ENCODE measurements around the gene RELA. TPM values are rescaled to one million over a fixed set of nuclear protein-coding genes. Genes with fewer than 3 reads are reported as not detected.

The RELA gene
- total RNA-seq, 2 experiments from 2014 or later = 379 to 382 TPM

DNA sequence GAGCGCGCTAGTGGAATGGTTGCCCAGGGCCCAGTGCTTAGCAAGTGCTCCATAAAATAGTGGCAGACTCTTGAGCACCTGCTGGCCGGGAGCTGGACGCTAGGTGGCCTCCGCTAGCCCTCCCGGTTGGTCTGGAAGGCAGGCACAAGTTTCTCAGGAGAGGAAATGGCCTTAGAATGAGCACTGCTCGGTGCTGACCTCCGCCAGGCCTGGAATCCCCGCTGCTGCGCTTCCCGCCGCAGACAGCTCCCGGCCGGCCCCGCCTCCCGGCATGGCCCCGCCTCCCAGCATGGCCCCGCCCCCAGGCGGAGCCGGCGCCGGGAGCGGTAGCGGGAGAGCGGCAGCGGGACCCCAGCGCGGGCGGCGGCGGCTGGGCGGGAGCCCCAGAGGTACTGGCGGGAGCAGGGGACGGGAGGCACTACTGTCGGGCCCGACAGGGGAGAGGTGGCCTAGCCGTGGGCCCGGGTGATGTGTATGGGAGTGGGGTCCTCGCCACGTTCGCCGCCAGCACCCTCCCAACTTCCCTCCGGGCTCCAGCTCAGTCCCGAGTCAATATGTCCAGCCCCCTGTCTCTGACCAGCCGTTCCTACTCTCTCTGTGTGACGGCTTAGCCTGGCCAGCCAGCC lies 24.8 kb downstream of the RELA start, which contains the start of gene SIPA1:
Gene SIPA1 (plus strand): TSS at position 308 of the 626 bp plus-strand sequence. CDS start 2,821 bp downstream, outside the sequence.
- ChIA-PET CTCF (interaction anchor here (0.8 to 2.4 kb wide), 5 partner anchors 12 to 222 kb away, joined by 3 to 10 read pairs (median 6); partner anchors contain the start of genes KAT5 and MUS81), POLR2A (interaction anchor here (0.6 to 6.1 kb wide), 19 partner anchors 8 to 675 kb away, joined by 3 to 244 read pairs (median 4); partner anchors contain the start of genes BANF1, EIF1AD, KAT5 and MAP3K11)
- intact Hi-C loops (cut with DNase I, micrococcal nuclease) = loop anchor here in 1 of 2 experiments (1.0 to 2.0 kb wide), 3 partner anchors 14 to 25 kb away; no protein-coding TSS in a partner anchor
- Histone ChIP-seq H3K27me3 (ENCODE audit: control insufficient read depth in 1 of 2, insufficient read depth in 2 of 2, low read length in 2 of 2) (no peaks in the 10 kb centered on the region), H3K4me3 (ENCODE audit: low read length) (peak within 1 kb of the TSS; percentile 100), H3K36me3 (ENCODE audit: insufficient read depth, low read length) (peaks cover 66% of the 10 kb centered on the region), H3K27ac (ENCODE audit: low read depth in 1 of 2, low read length in 2 of 2) (peak within 1 kb of the TSS; percentile 92 to 95), H3K9me3 (ENCODE audit: control insufficient read depth in 1 of 2, insufficient read depth in 1 of 2, low read length in 2 of 2) (no peaks in the 10 kb centered on the region), H3K4me1 (ENCODE audit: insufficient read depth, low read length) (peaks cover 74% of the 10 kb centered on the region)
- peak within 1 kb of the TSS; percentile 100 for H3K27ac Mint-ChIP-seq
- peak within 1 kb of the TSS; percentile 97 for H3K4me3 Mint-ChIP-seq
- peak; percentile 43 for ATAC-seq (ENCODE audit: poor library complexity)
- no peak for TF ChIP-seq CTCF (IDR thresholded peaks at IDR 0.05)
- H3K36me3 Mint-ChIP-seq (ENCODE audit: low read depth) = peaks cover 58% of the 10 kb centered on the region
- peaks cover 60% of the 10 kb centered on the region for H3K4me1 Mint-ChIP-seq (ENCODE audit: low read depth)
- H3K9me3 Mint-ChIP-seq = no peaks in the 10 kb centered on the region
- DNase-seq = peak; percentile 50 to 90 (median 68)
- no peaks in the 10 kb centered on the region for H3K27me3 Mint-ChIP-seq

DNA sequence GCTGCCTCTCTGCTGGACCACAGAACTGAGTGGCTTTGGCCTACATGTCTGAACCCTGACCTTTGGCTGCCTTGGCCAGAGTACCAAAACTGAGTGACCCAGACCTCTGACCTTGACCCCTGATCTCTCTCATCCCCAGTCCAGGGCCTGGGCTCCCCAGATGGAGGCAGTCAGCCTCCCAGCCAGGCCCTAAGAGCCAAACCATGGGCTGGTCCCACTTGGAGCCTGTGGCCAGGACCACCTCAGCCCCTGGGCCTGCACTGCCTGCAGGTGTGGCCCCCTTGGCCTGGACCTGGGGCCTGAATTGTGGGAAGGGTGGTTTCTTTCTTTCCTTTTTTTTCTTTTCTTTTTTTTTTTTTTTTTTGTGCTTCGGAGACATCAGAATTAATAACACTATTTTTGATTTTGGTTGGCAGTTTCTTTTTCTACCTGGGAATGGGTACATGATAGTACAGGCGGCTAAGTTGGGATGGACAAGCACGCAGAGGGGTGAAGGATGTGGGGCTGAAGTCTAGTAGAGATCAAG lies 25.6 kb downstream of the RELA start:
- Histone ChIP-seq H3K36me3 (ENCODE audit: insufficient read depth, low read length) (peaks cover 63% of the 10 kb centered on the region), H3K27me3 (ENCODE audit: control insufficient read depth in 1 of 2, insufficient read depth in 2 of 2, low read length in 2 of 2) (no peaks in the 10 kb centered on the region), H3K27ac (ENCODE audit: low read depth in 1 of 2, low read length in 2 of 2) (peak overlapping the region; percentile 68 to 95), H3K4me1 (ENCODE audit: insufficient read depth, low read length) (peaks cover 68% of the 10 kb centered on the region), H3K9me3 (ENCODE audit: control insufficient read depth in 1 of 2, insufficient read depth in 1 of 2, low read length in 2 of 2) (no peaks in the 10 kb centered on the region), H3K4me3 (ENCODE audit: low read length) (no peak overlapping the region)
- peak overlapping the region; percentile 100 for H3K27ac Mint-ChIP-seq
- H3K36me3 Mint-ChIP-seq (ENCODE audit: low read depth) = peaks cover 58% of the 10 kb centered on the region
- intact Hi-C loops (cut with DNase I, micrococcal nuclease) = no loop called here
- peak overlapping the region; percentile 97 for H3K4me3 Mint-ChIP-seq
- no peaks in the 10 kb centered on the region for H3K9me3 Mint-ChIP-seq
- H3K4me1 Mint-ChIP-seq (ENCODE audit: low read depth) = peaks cover 60% of the 10 kb centered on the region
- ChIA-PET POLR2A (interaction anchor here (0.6 to 6.1 kb wide), 12 partner anchors 11 to 365 kb away, joined by 3 to 244 read pairs (median 4); partner anchors contain the start of genes BANF1, EIF1AD, KAT5 and MAP3K11), CTCF (interaction anchor here (0.8 to 2.2 kb wide), 4 partner anchors 11 to 223 kb away, joined by 3 to 10 read pairs (median 5); partner anchors contain the start of genes KAT5 and MUS81)
- TF ChIP-seq CTCF (IDR thresholded peaks at IDR 0.05) = no peak
- ATAC-seq (ENCODE audit: poor library complexity) = no peak
- H3K27me3 Mint-ChIP-seq = no peaks in the 10 kb centered on the region
- no peak for DNase-seq

DNA sequence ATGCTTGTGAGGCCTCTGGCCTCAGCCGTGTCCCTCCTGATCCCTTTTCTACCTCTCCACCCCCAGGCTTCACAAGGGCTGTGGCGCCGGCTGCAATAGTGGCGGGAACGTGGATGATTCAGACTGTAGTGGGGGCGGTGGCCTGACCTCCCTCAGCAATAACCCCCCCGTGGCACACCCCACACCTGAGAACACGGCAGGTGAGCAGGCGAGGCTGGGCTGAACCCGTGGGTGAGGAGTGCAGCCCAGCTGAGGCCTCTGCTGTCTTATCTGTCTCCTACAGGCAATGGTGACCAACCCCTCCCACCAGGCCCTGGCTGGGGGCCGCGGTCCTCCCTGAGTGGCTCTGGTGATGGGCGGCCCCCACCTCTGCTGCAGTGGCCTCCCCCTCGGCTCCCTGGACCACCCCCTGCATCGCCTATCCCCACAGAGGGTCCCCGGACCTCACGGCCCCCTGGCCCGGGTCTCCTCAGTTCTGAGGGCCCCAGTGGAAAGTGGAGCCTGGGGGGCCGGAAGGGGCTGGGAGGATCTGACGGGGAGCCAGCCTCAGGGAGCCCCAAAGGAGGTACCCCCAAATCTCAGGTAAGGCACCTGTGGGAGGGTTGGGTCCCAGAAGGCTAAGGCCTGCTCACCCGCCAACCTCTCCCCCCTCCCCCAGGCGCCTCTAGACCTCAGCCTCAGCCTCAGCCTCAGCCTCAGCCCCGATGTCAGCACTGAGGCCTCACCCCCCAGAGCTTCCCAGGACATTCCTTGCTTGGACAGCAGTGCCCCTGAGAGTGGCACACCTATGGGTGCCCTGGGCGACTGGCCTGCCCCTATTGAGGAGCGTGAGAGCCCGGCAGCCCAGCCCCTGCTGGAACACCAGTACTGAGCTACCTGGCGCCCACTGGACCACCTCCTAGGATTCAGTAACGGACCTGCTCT lies 26.3 kb downstream of the RELA start:
- no peak for DNase-seq
- TF ChIP-seq CTCF (IDR thresholded peaks at IDR 0.05) = no peak
- H3K27me3 Mint-ChIP-seq = no peaks in the 10 kb centered on the region
- H3K27ac Mint-ChIP-seq = peak overlapping the region; percentile 100
- H3K4me1 ChIP-seq (ENCODE audit: insufficient read depth, low read length) = peaks cover 61% of the 10 kb centered on the region
- H3K36me3 Mint-ChIP-seq (ENCODE audit: low read depth) = peaks cover 56% of the 10 kb centered on the region
- H3K4me1 Mint-ChIP-seq (ENCODE audit: low read depth) = peaks cover 53% of the 10 kb centered on the region
- peaks cover 63% of the 10 kb centered on the region for H3K36me3 ChIP-seq (ENCODE audit: insufficient read depth, low read length)
- H3K4me3 Mint-ChIP-seq = peak overlapping the region; percentile 84
- no peak overlapping the region for H3K4me3 ChIP-seq (ENCODE audit: low read length)
- no peaks in the 10 kb centered on the region for H3K27me3 ChIP-seq (ENCODE audit: control insufficient read depth in 1 of 2, insufficient read depth in 2 of 2, low read length in 2 of 2)
- no peaks in the 10 kb centered on the region for H3K9me3 ChIP-seq (ENCODE audit: control insufficient read depth in 1 of 2, insufficient read depth in 1 of 2, low read length in 2 of 2)
- H3K27ac ChIP-seq (ENCODE audit: low read depth in 1 of 2, low read length in 2 of 2) = peak overlapping the region in 1 of 2 donors; percentile 95
- ChIA-PET CTCF (interaction anchor here (2.2 kb wide), 1 partner anchor 10 kb away, joined by 10 read pairs; no protein-coding TSS in a partner anchor), POLR2A (interaction anchor here (0.6 to 1.7 kb wide), 3 partner anchors 16 to 64 kb away, joined by 3 to 4 read pairs (median 3); partner anchors contain the start of gene PCNX3)
- no peak for ATAC-seq (ENCODE audit: poor library complexity)
- no peaks in the 10 kb centered on the region for H3K9me3 Mint-ChIP-seq
- intact Hi-C loops (cut with DNase I, micrococcal nuclease) = no loop called here
